Spleen (tissue), 11 donors: ENCODE results near the gene DYSF. TPM values are rescaled to one million over a fixed set of nuclear protein-coding genes. Genes with fewer than 3 reads are reported as not detected.

ENCODE experiments used
- DNase-seq: peaks from one replicate; pipeline ENCODE4 v3.0.0-alpha.2; 2020
- H3K27ac ChIP-seq, 8 donors: fragments of 200-600 bp; sonication (generic) in 7 of 8; 1 replicate in 4 of 8; 2 replicates in 4 of 8; pipeline versions ENCODE4 v1.5.0 to v1.8.0; 2016 to 2021; ENCODE audit warnings: inconsistent platforms in 4 of 8, mild to moderate bottlenecking in 4 of 8, moderate library complexity in 1 of 8
- H3K27me3 ChIP-seq, 7 donors: fragments of 200-600 bp; sonication (generic) in 6 of 7; replicated peaks in 1 of 7; 1 replicate in 4 of 7; 2 replicates in 3 of 7; pipeline versions ENCODE4 v1.5.0 to v1.8.0; 2016 to 2021; ENCODE audit warnings: inconsistent platforms in 3 of 7, mild to moderate bottlenecking in 1 of 7
- H3K36me3 ChIP-seq, 6 donors: fragments of 200-600 bp; sonication (generic) in 5 of 6; 1 replicate in 4 of 6; 2 replicates in 2 of 6; pipeline versions ENCODE4 v1.5.0 to v1.8.0; 2016 to 2021; ENCODE audit warnings: inconsistent platforms in 2 of 6
- H3K4me1 ChIP-seq, 6 donors: fragments of 200-600 bp; sonication (generic) in 5 of 6; 1 replicate in 3 of 6; 2 replicates in 3 of 6; pipeline versions ENCODE4 v1.5.0 to v1.8.0; 2016 to 2021; ENCODE audit warnings: inconsistent platforms in 3 of 6
- H3K4me3 ChIP-seq, 8 donors: fragments of 200-600 bp; sonication (generic) in 7 of 8; 1 replicate in 4 of 8; 2 replicates in 4 of 8; pipeline versions ENCODE4 v1.5.0 to v1.8.0; 2016 to 2021; ENCODE audit warnings: inconsistent platforms in 4 of 8, mild to moderate bottlenecking in 4 of 8, moderate library complexity in 2 of 8
- H3K9me3 ChIP-seq, 8 donors: fragments of 200-600 bp; sonication (generic) in 7 of 8; 1 replicate in 4 of 8; 2 replicates in 4 of 8; pipeline versions ENCODE4 v1.5.0 to v1.8.0; 2016 to 2021; ENCODE audit warnings: inconsistent platforms in 4 of 8
- POLR2A ChIP-seq, 3 donors: fragments of 450-650 bp; IDR thresholded peaks; one replicate each; pipeline ENCODE4 v1.5.1; 2017; ENCODE audit warnings: antibody characterized with exemption in 3 of 3, mild to moderate bottlenecking in 1 of 3
- POLR2AphosphoS5 ChIP-seq, 3 donors: sonication (generic); formaldehyde crosslinking; IDR thresholded peaks; one replicate each; pipeline ENCODE4 v1.5.1; 2017; ENCODE audit warnings: antibody characterized with exemption in 3 of 3
- WGBS, 5 donors: extraction: QIAGEN DNeasy Blood & Tissue Kit in 3 of 5; methylation state at CpG; one replicate each; pipeline versions ENCODE4 v1.1.5 to v1.1.7; 2013 to 2018; 5-methylcytosine and 5-hydroxymethylcytosine counted together
- intact Hi-C: fragments of 100-400 bp; cut with DNase I; formaldehyde crosslinking; loops from one replicate; pipeline ENCODE4 v1.15.0; 2023; ENCODE audit warnings: low total_unique reads
- polyA plus RNA-seq, 3 donors: library from polyadenylated mRNA; stranded (reverse); fragments of 200-250 nt; gene quantifications; one replicate each; pipeline ENCODE4 v1.2.1, GENCODE V29; 2013
- total RNA-seq, 7 donors: library from RNA; depleted of rRNA in 3 of 7; stranded (reverse); fragments of >200 nt in 3 of 7; fragmentation: NEBNext Ultra II Directional in 4 of 7; extraction: Animal tissue kit (Norgen Biotek cat#: 25700) in 4 of 7; gene quantifications; one replicate each; pipeline versions ENCODE4 v1.1.0 to v1.2.1, GENCODE V29; 2016 to 2021
- TF ChIP-seq, protein P1 (sequence below), 11 experiments: fragments of 200-600 bp in 7 of 11; fragments of 450-650 bp in 4 of 11; sonication (generic) in 4 of 11; IDR thresholded peaks in 8 of 11; conservative IDR thresholded peaks in 3 of 11; 1 replicate in 7 of 11; 2 replicates in 4 of 11; pipeline versions ENCODE4 v1.4.0 to v1.8.0; 2016 to 2021; ENCODE audit warnings: antibody characterized with exemption in 11 of 11, inconsistent platforms in 4 of 11, mild to moderate bottlenecking in 1 of 11
- donor health status: healthy with polysubstance abuse.
- donor health status: DM: no; HTN: no; CAD: no; lungs with moderate emphysema.
- donor health status: DM: no; HTN: no; CAD: no.
- donor health status: Bipolar disorder and iron deficiency.
- donor health status: healthy.
- donor health status: DM: no; HTN: no; CAD: no.
- donor health status: DM: yes; HTN: yes; CAD: no.

DYSF gene
- total and polyA plus RNA-seq, 10 donors, result 4.0 to 287 (median 124) TPM

DNA sequence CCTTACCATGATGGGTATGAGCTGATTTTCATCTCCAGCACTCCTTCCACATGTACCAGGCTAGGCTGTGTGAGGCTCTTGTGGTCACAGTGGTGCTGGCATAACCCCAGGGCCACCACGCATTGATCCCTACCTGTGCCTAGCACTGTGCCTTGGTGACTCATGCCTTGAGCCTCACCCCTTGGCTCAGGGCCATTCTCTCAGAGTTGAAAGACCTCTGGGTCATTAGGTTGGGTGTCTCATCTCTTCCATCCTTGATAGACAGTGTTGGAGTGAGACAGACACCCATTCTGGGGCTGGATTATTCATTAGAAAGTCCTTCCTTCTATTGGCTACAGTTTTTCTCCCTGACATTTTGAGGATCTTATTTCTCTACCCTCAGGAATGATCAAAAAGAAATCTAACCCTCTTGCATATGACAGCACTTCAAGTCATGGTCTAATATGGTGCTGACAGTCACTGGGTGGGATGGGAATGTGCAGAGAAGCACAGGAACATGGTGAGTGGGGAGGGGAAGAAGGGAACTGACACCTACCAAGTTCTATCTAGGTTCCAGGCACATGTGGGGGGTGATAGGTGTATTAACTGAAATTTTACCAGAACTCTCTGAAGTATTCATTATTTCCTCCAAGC, 41.3 kb downstream of the DYSF start:
- H3K4me3 ChIP-seq, result no peak overlapping the region
- H3K4me1 ChIP-seq, result peaks cover 0 to 42% (median 10%) of the 10 kb centered on the region in 6 donors
- no peaks in the 10 kb centered on the region for H3K9me3 ChIP-seq
- H3K27ac ChIP-seq, result peak overlapping the region in 2 of 8 donors; percentile 12 to 60
- WGBS, 5 donors, result 84 to 100% (median 93%) methylated on average over 1 of the region's 1 CpG
- no peak for TF ChIP-seq POLR2AphosphoS5 (IDR thresholded peaks at IDR 0.05)
- TF ChIP-seq, protein P1, sequence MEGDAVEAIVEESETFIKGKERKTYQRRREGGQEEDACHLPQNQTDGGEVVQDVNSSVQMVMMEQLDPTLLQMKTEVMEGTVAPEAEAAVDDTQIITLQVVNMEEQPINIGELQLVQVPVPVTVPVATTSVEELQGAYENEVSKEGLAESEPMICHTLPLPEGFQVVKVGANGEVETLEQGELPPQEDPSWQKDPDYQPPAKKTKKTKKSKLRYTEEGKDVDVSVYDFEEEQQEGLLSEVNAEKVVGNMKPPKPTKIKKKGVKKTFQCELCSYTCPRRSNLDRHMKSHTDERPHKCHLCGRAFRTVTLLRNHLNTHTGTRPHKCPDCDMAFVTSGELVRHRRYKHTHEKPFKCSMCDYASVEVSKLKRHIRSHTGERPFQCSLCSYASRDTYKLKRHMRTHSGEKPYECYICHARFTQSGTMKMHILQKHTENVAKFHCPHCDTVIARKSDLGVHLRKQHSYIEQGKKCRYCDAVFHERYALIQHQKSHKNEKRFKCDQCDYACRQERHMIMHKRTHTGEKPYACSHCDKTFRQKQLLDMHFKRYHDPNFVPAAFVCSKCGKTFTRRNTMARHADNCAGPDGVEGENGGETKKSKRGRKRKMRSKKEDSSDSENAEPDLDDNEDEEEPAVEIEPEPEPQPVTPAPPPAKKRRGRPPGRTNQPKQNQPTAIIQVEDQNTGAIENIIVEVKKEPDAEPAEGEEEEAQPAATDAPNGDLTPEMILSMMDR (IDR thresholded peaks at IDR 0.05 in 8 of 11, conservative IDR thresholded peaks at IDR 0.05 in 3 of 11), result no peak
- TF ChIP-seq POLR2A (IDR thresholded peaks at IDR 0.05), result no peak
- peak; percentile 57 for DNase-seq
- no peaks in the 10 kb centered on the region for H3K27me3 ChIP-seq
- peaks cover 0 to 51% (median 0%) of the 10 kb centered on the region in 6 donors for H3K36me3 ChIP-seq
- intact Hi-C loops, result no loop called here

DNA sequence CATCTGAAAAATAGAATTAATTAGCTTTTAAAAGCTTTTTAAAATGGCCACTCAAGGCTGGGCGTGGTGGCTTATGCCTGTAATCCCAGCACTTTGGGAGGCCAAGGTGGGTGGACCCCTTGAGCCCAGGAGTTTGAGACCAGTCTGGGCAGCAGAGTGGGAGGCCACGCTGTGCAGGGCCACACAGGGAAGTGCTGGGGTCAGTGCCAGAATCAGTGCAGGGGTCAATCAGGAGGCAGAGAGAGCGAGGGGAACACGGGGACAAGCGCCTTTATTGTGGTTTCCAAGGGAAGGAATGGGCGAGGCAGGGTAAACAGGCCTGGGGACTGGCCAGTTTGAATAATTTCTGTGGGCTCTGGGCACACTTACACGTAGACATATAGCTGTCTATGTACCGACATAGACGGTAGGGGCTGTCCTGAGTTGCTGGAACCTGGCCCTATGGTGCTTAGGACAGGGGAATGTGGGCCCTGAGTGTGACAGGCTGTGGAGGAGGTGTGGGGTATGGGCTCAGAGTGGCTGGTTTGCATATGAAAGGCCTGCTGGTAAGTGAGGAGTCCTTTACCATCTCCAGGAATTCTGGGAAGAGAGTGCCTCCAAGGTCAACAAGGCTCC, 42.9 kb downstream of the DYSF start:
- DNase-seq, result no peak
- TF ChIP-seq POLR2A (IDR thresholded peaks at IDR 0.05) (no peak), POLR2AphosphoS5 (IDR thresholded peaks at IDR 0.05) (peak in 2 of 3 donors; percentile 28 to 47)
- TF ChIP-seq, protein P1 (IDR thresholded peaks at IDR 0.05 in 8 of 11, conservative IDR thresholded peaks at IDR 0.05 in 3 of 11), result no peak
- Histone ChIP-seq H3K36me3 (peaks cover 0 to 40% (median 0%) of the 10 kb centered on the region in 6 donors), H3K27ac (peak overlapping the region in 7 of 8 donors; percentile 22 to 60 (median 40)), H3K9me3 (no peaks in the 10 kb centered on the region), H3K27me3 (no peaks in the 10 kb centered on the region), H3K4me1 (peaks cover 5 to 58% (median 23%) of the 10 kb centered on the region in 6 donors), H3K4me3 (no peak overlapping the region)
- intact Hi-C loops, result no loop called here
- 56 to 77% (median 63%) methylated on average over 9 of the region's 9 CpGs for WGBS, 5 donors

DNA sequence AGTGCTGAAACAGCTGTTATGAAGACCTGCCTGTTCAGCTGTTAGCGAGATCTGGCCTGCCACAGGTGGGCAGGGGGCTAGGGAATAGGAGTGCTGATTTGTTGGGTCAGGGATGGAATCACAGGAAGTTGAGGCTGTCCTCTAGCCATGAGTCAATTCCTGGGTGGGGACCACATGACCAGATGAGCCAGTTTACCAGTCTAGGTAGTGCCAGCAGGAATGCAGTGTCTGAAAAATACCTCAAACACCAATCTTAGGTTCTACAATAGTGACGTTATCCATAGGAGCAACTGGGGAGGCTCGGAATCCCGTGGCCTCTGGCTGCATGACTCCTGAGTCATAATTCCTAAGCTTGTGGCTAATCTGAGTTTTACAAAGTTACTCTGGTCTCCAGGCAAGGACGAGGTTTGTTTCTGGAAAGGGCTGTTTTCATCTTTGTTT, 44.9 kb downstream of the DYSF start:
- peaks cover 0 to 43% (median 0%) of the 10 kb centered on the region in 6 donors for H3K36me3 ChIP-seq
- TF ChIP-seq POLR2A (IDR thresholded peaks at IDR 0.05), result no peak
- no peak for TF ChIP-seq POLR2AphosphoS5 (IDR thresholded peaks at IDR 0.05)
- TF ChIP-seq, protein P1 (IDR thresholded peaks at IDR 0.05 in 8 of 11, conservative IDR thresholded peaks at IDR 0.05 in 3 of 11), result no peak
- peak overlapping the region in 6 of 8 donors; percentile 4 to 76 (median 40) for H3K27ac ChIP-seq
- peaks cover 5 to 68% (median 37%) of the 10 kb centered on the region in 6 donors for H3K4me1 ChIP-seq
- no peak overlapping the region for H3K4me3 ChIP-seq
- H3K27me3 ChIP-seq, result no peaks in the 10 kb centered on the region
- intact Hi-C loops, result no loop called here
- 71 to 89% (median 88%) methylated on average over 5 of the region's 5 CpGs for WGBS, 5 donors
- H3K9me3 ChIP-seq, result no peaks in the 10 kb centered on the region
- no peak for DNase-seq

DNA sequence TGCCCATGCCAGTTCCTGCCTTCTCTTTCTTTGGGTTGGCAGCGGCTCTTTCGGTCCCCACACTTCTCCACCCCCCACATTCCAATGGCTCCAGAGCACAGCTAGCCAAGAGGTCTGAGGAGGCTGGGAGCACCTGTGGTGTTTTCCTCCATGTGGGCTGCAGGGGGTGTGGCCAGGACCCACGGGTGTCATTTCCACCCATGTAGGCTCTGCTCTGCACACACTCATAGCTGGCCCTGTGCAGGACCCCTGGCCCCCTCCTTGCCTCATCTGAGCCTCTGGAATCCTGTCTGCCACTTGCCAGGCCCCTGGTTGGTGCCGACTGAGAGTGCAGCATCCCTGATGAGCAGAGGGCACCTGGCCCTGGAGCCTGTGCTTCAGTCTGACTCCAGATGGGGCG, 46.3 kb downstream of the DYSF start:
- Histone ChIP-seq H3K27me3 (no peaks in the 10 kb centered on the region), H3K27ac (peak overlapping the region; percentile 31 to 81 (median 72)), H3K36me3 (peaks cover 0 to 44% (median 0%) of the 10 kb centered on the region in 6 donors), H3K4me1 (peaks cover 5 to 81% (median 46%) of the 10 kb centered on the region in 6 donors), H3K9me3 (no peaks in the 10 kb centered on the region), H3K4me3 (no peak overlapping the region)
- intact Hi-C loops, result no loop called here
- WGBS, 5 donors, result 62 to 77% (median 74%) methylated on average over 4 to 5 of the region's 5 CpGs
- no peak for TF ChIP-seq POLR2A (IDR thresholded peaks at IDR 0.05)
- TF ChIP-seq, protein P1 (IDR thresholded peaks at IDR 0.05 in 8 of 11, conservative IDR thresholded peaks at IDR 0.05 in 3 of 11), result no peak
- peak in 1 of 3 donors; percentile 25 for TF ChIP-seq POLR2AphosphoS5 (IDR thresholded peaks at IDR 0.05)
- no peak for DNase-seq
